Endothelial cell of umbilical vein (primary cell): ENCODE measurements around the gene HDAC4.

Experiments used
- POLR2AphosphoS5 ChIP-seq: IDR thresholded peaks from 2 replicates; pipeline ENCODE4 v1.6.1; 2012; ENCODE audit warnings: low read depth, mild to moderate bottlenecking, control low read depth, low read length, moderate library complexity; ENCODE audit not compliant: insufficient read depth
- TF ChIP-seq, protein P1 (sequence below), 2 donors: IDR thresholded peaks; 1 replicate in 1 of 2; 2 replicates in 1 of 2; pipeline ENCODE4 v1.5.1; 2011; ENCODE audit warnings: low read length in 2 of 2, mild to moderate bottlenecking in 2 of 2, moderate library complexity in 2 of 2, control low read depth in 1 of 2, inconsistent platforms in 1 of 2, low read depth in 1 of 2; ENCODE audit not compliant: insufficient read depth in 1 of 2; ENCODE audit errors: extremely low read depth in 1 of 2

DNA sequence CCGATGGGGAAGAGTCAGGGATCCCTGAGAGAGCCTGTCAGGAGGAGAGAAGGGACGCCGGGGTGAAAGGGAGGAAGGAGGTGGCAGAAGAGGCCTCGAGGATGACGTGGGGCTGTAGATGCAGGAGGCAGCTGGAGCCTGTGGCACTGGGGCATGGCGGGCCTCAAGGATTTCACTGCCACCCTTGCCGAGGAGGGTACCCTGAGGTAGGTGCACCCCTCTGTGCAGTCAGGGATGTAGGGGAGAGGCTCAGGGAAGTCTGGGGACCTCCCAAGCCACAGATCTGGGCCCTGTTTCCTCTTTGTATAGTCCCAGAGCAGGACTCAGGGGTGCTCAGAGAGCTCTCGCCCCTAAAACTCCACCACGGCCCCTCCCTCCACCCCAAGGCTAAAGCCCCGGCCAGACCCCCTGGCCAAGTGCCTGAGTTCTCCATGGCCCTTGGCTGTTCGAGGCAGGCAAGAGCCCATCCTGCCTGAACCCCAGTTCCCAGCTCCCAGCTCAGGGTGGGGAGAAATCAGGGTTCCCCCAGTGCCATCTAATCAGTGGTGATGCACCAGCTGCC, 39.0 kb upstream of the HDAC4 start:
- TF ChIP-seq POLR2AphosphoS5 = no peak
- TF ChIP-seq, protein P1, sequence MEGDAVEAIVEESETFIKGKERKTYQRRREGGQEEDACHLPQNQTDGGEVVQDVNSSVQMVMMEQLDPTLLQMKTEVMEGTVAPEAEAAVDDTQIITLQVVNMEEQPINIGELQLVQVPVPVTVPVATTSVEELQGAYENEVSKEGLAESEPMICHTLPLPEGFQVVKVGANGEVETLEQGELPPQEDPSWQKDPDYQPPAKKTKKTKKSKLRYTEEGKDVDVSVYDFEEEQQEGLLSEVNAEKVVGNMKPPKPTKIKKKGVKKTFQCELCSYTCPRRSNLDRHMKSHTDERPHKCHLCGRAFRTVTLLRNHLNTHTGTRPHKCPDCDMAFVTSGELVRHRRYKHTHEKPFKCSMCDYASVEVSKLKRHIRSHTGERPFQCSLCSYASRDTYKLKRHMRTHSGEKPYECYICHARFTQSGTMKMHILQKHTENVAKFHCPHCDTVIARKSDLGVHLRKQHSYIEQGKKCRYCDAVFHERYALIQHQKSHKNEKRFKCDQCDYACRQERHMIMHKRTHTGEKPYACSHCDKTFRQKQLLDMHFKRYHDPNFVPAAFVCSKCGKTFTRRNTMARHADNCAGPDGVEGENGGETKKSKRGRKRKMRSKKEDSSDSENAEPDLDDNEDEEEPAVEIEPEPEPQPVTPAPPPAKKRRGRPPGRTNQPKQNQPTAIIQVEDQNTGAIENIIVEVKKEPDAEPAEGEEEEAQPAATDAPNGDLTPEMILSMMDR (IDR thresholded peaks at IDR 0.05; ENCODE audit: extremely low read depth in 1 of 2, insufficient read depth in 1 of 2, low read depth in 1 of 2, low read length in 2 of 2) = no peak
